Adrenal gland (tissue), 5 donors: ENCODE data around the gene AGBL1.

ENCODE experiments used
- CTCF ChIP-seq, 6 experiments: fragments of 450-650 bp in 4 of 6; fragments of 200-600 bp in 2 of 6; sonication (generic) in 1 of 6; IDR thresholded peaks; 1 replicate in 5 of 6; 2 replicates in 1 of 6; pipeline versions ENCODE4 v1.5.1 to v1.8.0; 2016 to 2021; ENCODE audit warnings: antibody characterized with exemption in 6 of 6, mild to moderate bottlenecking in 2 of 6, moderate library complexity in 1 of 6
- POLR2A ChIP-seq, 2 donors: fragments of 450-650 bp; IDR thresholded peaks; one replicate each; pipeline ENCODE4 v1.6.1; 2017; ENCODE audit warnings: antibody characterized with exemption in 2 of 2, mild to moderate bottlenecking in 2 of 2, moderate library complexity in 1 of 2
- donor health status: DM: no; HTN: no; CAD: no.

DNA sequence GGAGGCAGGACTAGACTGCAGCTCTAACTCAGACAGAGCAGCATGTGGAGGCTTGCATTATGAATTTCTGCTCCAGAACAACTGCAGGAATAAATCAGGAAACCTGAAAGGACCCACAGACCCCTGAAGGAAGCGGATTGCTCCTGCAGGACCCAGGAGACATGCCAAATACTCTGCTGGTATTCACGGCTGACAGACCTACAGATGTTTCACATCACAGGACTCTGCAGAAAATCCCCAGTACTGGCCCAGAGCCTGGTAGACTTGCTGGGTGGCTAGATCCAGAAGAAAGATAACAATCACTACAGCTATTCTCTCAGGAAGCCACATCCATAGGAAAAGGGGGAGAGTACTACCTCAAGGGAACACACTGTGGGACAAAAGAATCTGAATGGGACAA, 942.1 kb downstream of the AGBL1 start:
- no peak for TF ChIP-seq CTCF (IDR thresholded peaks at IDR 0.05)
- TF ChIP-seq POLR2A (IDR thresholded peaks at IDR 0.05): no peak
